OCI-LY3 (cell line): Measurements from ENCODE around the gene RPL13A.
"Not testable (repeated sequence)": the region's sequence is repeated elsewhere in the genome, so short reads cannot be mapped to it uniquely, and the experiment has no call there.

Source experiments
- H2AFZ ChIP-seq: fragments of 200-600, 300-600 bp; shearing (Covaris generic); 2 replicates; pipeline ENCODE4 v1.6.0; 2014; ENCODE audit warnings: antibody characterized with exemption, low read depth, low read length
- H3K27ac ChIP-seq: fragments of 200-600, 300-600 bp; sonication (generic); 2 replicates; pipeline ENCODE4 v1.5.1; 2014; ENCODE audit warnings: mild to moderate bottlenecking, low read length, moderate library complexity, mixed read lengths
- H3K27me3 ChIP-seq: fragments of 200-600, 300-600 bp; sonication (generic); 2 replicates; pipeline ENCODE4 v1.6.1; 2014; ENCODE audit warnings: low read depth, low read length, mixed read lengths
- H3K36me3 ChIP-seq: fragments of 200-600, 300-600 bp; sonication (generic); replicated peaks from 2 replicates; pipeline ENCODE3; 2014; ENCODE audit warnings: low read depth, low read length, mixed read lengths
- H3K4me1 ChIP-seq: fragments of 300-600, 200-600 bp; sonication (generic); 2 replicates; pipeline ENCODE4 v1.6.1; 2014; ENCODE audit warnings: low read length, mixed read lengths
- H3K4me2 ChIP-seq: fragments of 200-600, 300-600 bp; sonication (generic); 2 replicates; pipeline ENCODE4 v1.6.1; 2014; ENCODE audit warnings: low read length, mixed read lengths
- H3K4me3 ChIP-seq: fragments of 300-600, 200-600 bp; sonication (generic); 2 replicates; pipeline ENCODE4 v1.5.1; 2014; ENCODE audit warnings: antibody characterized with exemption, mild to moderate bottlenecking, low read length, moderate library complexity
- H3K79me2 ChIP-seq: fragments of 300-600, 200-600 bp; shearing (Covaris generic); 2 replicates; pipeline ENCODE4 v1.6.1; 2014; ENCODE audit warnings: mild to moderate bottlenecking, low read length, mixed read lengths
- H3K9ac ChIP-seq: fragments of 300-600, 200-600 bp; shearing (Covaris generic); 2 replicates; pipeline ENCODE4 v1.6.0; 2014; ENCODE audit warnings: mild to moderate bottlenecking, low read length, moderate library complexity
- H3K9me3 ChIP-seq: fragments of 200-600, 300-600 bp; shearing (Covaris generic); 2 replicates; pipeline ENCODE4 v1.6.1; 2014; ENCODE audit warnings: low read length, mixed read lengths; ENCODE audit not compliant: insufficient read depth
- H4K20me1 ChIP-seq: fragments of 200-600, 300-600 bp; sonication (generic); 2 replicates; pipeline ENCODE4 v1.6.1; 2016; ENCODE audit warnings: low read length, mixed read lengths; ENCODE audit not compliant: insufficient read depth
- EZH2phosphoT487 ChIP-seq: fragments of 200-600 bp; shearing (Covaris generic); IDR thresholded peaks from 2 replicates; pipeline ENCODE4 v1.6.1; 2018; ENCODE audit warnings: antibody characterized with exemption, mixed run types, low read depth
- TF ChIP-seq, protein P1 (sequence below): fragments of 200-600, 300-600 bp; sonication (generic); IDR thresholded peaks from 2 replicates; pipeline ENCODE4 v1.5.1; 2014; ENCODE audit warnings: antibody characterized with exemption, low read length, low read depth

Gene RPL13A

GRCh38 chr19:49459388-49459787 is 28.0 kb upstream of the RPL13A start:
- H3K27me3 ChIP-seq: no peaks in the 10 kb centered on the region
- H3K4me2 ChIP-seq: no peak overlapping the region
- no peaks in the 10 kb centered on the region for H4K20me1 ChIP-seq
- peaks cover 11% of the 10 kb centered on the region for H3K36me3 ChIP-seq
- no peak overlapping the region for H2AFZ ChIP-seq
- no peak overlapping the region for H3K4me3 ChIP-seq
- peaks cover 8% of the 10 kb centered on the region for H3K4me1 ChIP-seq
- peaks cover 4% of the 10 kb centered on the region for H3K79me2 ChIP-seq
- no peak for TF ChIP-seq EZH2phosphoT487
- TF ChIP-seq, protein P1, sequence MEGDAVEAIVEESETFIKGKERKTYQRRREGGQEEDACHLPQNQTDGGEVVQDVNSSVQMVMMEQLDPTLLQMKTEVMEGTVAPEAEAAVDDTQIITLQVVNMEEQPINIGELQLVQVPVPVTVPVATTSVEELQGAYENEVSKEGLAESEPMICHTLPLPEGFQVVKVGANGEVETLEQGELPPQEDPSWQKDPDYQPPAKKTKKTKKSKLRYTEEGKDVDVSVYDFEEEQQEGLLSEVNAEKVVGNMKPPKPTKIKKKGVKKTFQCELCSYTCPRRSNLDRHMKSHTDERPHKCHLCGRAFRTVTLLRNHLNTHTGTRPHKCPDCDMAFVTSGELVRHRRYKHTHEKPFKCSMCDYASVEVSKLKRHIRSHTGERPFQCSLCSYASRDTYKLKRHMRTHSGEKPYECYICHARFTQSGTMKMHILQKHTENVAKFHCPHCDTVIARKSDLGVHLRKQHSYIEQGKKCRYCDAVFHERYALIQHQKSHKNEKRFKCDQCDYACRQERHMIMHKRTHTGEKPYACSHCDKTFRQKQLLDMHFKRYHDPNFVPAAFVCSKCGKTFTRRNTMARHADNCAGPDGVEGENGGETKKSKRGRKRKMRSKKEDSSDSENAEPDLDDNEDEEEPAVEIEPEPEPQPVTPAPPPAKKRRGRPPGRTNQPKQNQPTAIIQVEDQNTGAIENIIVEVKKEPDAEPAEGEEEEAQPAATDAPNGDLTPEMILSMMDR: no peak
- H3K9me3 ChIP-seq: no peaks in the 10 kb centered on the region
- H3K27ac ChIP-seq: no peak overlapping the region
- H3K9ac ChIP-seq: no peak overlapping the region

- H3K27ac ChIP-seq, H3K9ac ChIP-seq, H3K27me3 ChIP-seq, H3K79me2 ChIP-seq, H3K4me2 ChIP-seq, H2AFZ ChIP-seq, H4K20me1 ChIP-seq, H3K9me3 ChIP-seq, H3K4me3 ChIP-seq, H3K4me1 ChIP-seq: not testable (repeated sequence)
- H3K36me3 ChIP-seq: peaks cover 14% of the 10 kb centered on the region
Observed at GRCh38 chr19:49461130-49461529, 26.3 kb upstream of the RPL13A start.

DNA sequence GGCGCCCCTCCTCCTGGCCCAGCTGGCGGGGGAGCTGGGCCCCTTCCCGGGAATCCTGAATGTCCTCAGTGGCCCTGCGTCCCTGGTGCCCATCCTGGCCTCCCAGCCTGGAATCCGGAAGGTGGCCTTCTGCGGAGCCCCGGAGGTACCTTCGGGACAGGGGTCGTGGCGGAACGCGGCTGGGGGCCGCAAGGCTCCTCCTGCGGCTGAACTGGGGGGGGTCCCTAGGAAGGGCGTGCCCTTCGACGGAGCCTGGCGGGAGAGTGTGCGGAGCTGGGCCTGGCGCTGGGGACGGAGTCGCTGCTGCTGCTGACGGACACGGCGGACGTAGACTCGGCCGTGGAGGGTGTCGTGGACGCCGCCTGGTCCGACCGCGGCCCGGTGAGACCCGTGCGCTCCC is 25.8 kb upstream of the RPL13A start:
- no peaks in the 10 kb centered on the region for H4K20me1 ChIP-seq
- no peaks in the 10 kb centered on the region for H3K27me3 ChIP-seq
- no peaks in the 10 kb centered on the region for H3K9me3 ChIP-seq
- TF ChIP-seq EZH2phosphoT487: no peak
- TF ChIP-seq, protein P1: no peak
- H3K36me3 ChIP-seq: peaks cover 16% of the 10 kb centered on the region
- H2AFZ ChIP-seq: no peak overlapping the region
- H3K79me2 ChIP-seq: no peaks in the 10 kb centered on the region
- H3K4me3 ChIP-seq: no peak overlapping the region
- H3K9ac ChIP-seq: no peak overlapping the region
- no peak overlapping the region for H3K27ac ChIP-seq
- H3K4me1 ChIP-seq: peaks cover 5% of the 10 kb centered on the region; the same call in 1 of the 2 replicates
- H3K4me2 ChIP-seq: no peak overlapping the region

- Histone ChIP-seq H4K20me1 (no peaks in the 10 kb centered on the region), H3K27ac (no peak overlapping the region), H3K4me1 (peaks cover 5% of the 10 kb centered on the region; the same call in 1 of the 2 replicates), H3K4me2 (no peak overlapping the region), H3K36me3 (peaks cover 16% of the 10 kb centered on the region), H3K27me3 (no peaks in the 10 kb centered on the region), H3K79me2 (no peaks in the 10 kb centered on the region), H2AFZ (no peak overlapping the region), H3K4me3 (no peak overlapping the region), H3K9ac (no peak overlapping the region), H3K9me3 (no peaks in the 10 kb centered on the region)
- no peak for TF ChIP-seq EZH2phosphoT487
- TF ChIP-seq, protein P1: no peak
Observed at GRCh38 chr19:49462492-49462891, 24.9 kb upstream of the RPL13A start.
